Naive B cell (primary cell): ENCODE results near the gene DIPK1A. TPM values are rescaled to one million over a fixed set of nuclear protein-coding genes. Genes with fewer than 3 reads are reported as not detected.
A peak's percentile ranks its signal among the peaks of the same experiment; 100 is the strongest.

Experiments
- ATAC-seq, 2 donors: fragments of 150-1000 bp; cut with Tn5 transposase; 2 replicates each; pipeline ENCODE4 v1.10.0; 2021; ENCODE audit warnings: low read depth in 2 of 2, mild to moderate bottlenecking in 2 of 2, moderate library complexity in 2 of 2
- DNase-seq: peaks from one replicate; pipeline ENCODE4 v3.0.0; 2022
- H3K27ac Mint-ChIP-seq, 6 donors: one replicate each; pipeline ENCODE4 v1.8.0; 2020 to 2022; ENCODE audit warnings: mild to moderate bottlenecking in 6 of 6, mixed read lengths in 6 of 6, moderate library complexity in 5 of 6, inconsistent platforms in 2 of 6
- H3K27me3 Mint-ChIP-seq, 3 donors: one replicate each; pipeline ENCODE4 v1.8.0; 2021 to 2022; ENCODE audit warnings: mixed read lengths in 3 of 3, mild to moderate bottlenecking in 1 of 3
- H3K36me3 Mint-ChIP-seq, 2 donors: one replicate each; pipeline ENCODE4 v1.8.0; 2020 to 2022; ENCODE audit warnings: mixed read lengths in 2 of 2, inconsistent platforms in 1 of 2, mild to moderate bottlenecking in 1 of 2
- H3K4me1 Mint-ChIP-seq, 3 donors: one replicate each; pipeline ENCODE4 v1.8.0; 2020 to 2022; ENCODE audit warnings: mixed read lengths in 3 of 3, inconsistent platforms in 1 of 3, mild to moderate bottlenecking in 1 of 3, moderate library complexity in 1 of 3
- H3K4me3 Mint-ChIP-seq, 8 donors: one replicate each; pipeline ENCODE4 v1.8.0; 2020 to 2022; ENCODE audit warnings: mild to moderate bottlenecking in 8 of 8, mixed read lengths in 8 of 8, moderate library complexity in 8 of 8, inconsistent platforms in 2 of 8
- H3K9me3 Mint-ChIP-seq, 7 donors: one replicate each; pipeline ENCODE4 v1.8.0; 2020 to 2022; ENCODE audit warnings: mixed read lengths in 7 of 7, mild to moderate bottlenecking in 5 of 7, inconsistent platforms in 2 of 7, moderate library complexity in 1 of 7
- polyA plus RNA-seq, 6 donors: library from polyadenylated mRNA; unstranded; fragments of 300-500 nt; fragmentation: Illumina TruSeq; gene quantifications; one replicate each; pipeline ENCODE4 v1.2.3, GENCODE V29; 2021; ENCODE audit warnings: low read depth in 6 of 6

The DIPK1A gene
- polyA plus RNA-seq, 6 donors from 2014 or later: 26.0 to 57.3 (median 32.4) TPM

DNA sequence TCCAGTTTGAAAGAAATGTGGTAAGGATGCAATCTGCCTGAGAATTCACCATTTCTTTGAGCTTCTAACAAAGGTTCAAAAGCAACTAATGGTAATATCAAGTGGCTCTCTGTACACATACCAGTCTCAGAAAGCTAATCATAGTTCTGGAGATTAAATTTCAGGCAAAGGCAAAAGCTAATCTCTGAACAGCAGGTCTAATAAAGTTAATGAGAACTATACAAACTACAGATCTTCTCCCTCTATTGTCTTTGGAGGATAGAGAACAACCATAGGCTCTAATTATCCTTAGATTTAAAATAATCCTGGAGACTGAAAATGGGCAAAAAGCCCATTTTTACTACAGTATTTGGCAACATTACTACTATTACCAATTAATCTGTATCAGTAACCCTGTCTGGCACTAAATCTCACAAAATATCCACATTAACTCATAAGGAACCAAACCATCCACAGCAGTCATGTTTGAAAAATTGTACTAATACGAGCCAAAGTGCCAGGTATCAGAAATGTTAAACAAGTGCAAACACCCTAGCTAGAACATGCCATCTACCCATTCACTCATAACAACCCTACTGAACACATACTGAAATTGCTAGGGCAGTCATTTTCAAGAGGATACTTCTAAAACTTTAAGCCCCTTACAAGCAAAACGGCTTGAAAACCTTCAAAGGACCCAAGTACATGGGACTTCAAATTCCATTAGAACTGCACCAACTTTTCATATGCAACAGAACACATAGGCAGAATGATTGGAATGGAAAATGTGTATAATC lies 4.8 kb downstream of the DIPK1A start:
- H3K4me3 Mint-ChIP-seq: peak overlapping the region in 6 of 8 donors; percentile 9 to 68 (median 48)
- ATAC-seq (no peak), DNase-seq (no peak)
- H3K36me3 Mint-ChIP-seq: no peaks in the 10 kb centered on the region
- H3K9me3 Mint-ChIP-seq: no peaks in the 10 kb centered on the region
- H3K27me3 Mint-ChIP-seq: no peaks in the 10 kb centered on the region
- H3K4me1 Mint-ChIP-seq: peaks cover 50 to 79% (median 65%) of the 10 kb centered on the region in 3 donors
- peak overlapping the region in 4 of 6 donors; percentile 19 to 88 (median 60) for H3K27ac Mint-ChIP-seq

DNA sequence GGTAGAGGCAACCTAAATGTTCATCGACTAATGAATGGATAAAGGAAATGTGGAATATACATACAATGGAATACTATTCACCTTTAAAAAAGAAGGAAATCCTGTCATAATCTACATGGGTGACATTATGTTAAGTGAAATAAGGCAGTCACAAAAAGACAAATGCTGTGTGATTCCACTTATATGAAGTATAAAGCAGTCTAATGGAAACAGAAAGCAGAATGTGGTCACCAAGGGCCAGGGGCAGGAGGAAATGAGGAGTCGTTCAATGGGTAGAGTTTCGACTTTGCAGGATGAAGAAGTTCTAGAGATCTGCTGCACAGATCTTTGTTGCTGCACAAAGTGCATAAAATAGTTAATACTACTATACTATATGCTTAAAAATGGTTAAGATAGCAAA lies 7.8 kb downstream of the DIPK1A start:
- Mint-ChIP-seq H3K27me3 (no peaks in the 10 kb centered on the region), H3K9me3 (no peaks in the 10 kb centered on the region), H3K36me3 (no peaks in the 10 kb centered on the region), H3K4me1 (peaks cover 40 to 71% (median 59%) of the 10 kb centered on the region in 3 donors), H3K27ac (peak overlapping the region in 3 of 6 donors; percentile 82 to 90 (median 88)), H3K4me3 (peak overlapping the region; percentile 7 to 84 (median 46))
- DNase-seq (peak; percentile 63), ATAC-seq (peak; percentile 75 to 78)

DNA sequence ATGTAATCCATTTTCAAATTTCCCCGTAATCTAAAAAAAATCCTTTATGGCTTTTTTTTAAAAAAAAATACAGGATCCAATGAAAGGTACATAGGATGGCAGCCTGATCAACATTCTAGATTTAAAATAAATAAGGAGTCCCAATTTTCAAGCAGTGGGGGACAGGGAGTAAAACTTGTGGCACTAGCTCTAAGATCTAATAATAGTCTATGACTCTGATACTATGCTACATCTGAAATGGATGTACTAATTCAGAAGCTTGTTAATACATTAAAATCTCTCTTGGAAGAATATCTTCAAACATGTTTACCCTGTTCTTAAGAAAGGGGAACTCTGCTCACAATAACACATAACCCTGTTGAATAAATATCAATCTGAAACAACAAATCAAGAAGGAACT lies 8.5 kb downstream of the DIPK1A start:
- DNase-seq (no peak), ATAC-seq (no peak)
- Mint-ChIP-seq H3K27ac (peak overlapping the region in 4 of 6 donors; percentile 42 to 90 (median 85)), H3K9me3 (no peaks in the 10 kb centered on the region), H3K27me3 (no peaks in the 10 kb centered on the region), H3K4me1 (peaks cover 38 to 67% (median 56%) of the 10 kb centered on the region in 3 donors), H3K36me3 (peaks cover 0 to 2% of the 10 kb centered on the region in 2 donors), H3K4me3 (peak overlapping the region in 7 of 8 donors; percentile 25 to 84 (median 54))

DNA sequence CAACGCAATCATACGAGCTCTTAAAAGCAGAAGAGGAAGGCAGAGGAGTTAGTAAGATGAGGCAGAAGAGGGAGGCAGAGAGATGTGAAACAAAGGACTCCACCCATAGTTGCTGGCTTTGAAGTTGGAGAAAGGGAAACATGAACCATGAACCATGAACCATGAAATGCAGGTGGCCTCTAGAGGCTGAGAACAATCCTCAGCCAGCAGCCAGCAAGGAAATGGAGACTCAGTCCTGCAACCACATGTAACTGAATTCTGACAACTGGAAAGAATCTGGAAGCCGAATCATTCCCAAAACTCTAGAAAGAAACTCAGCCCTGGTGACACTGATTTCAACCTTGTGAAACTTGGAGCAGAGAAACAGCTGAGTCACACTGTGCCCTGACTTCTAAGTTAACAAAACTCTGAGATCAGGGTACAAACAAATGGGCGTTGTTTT lies 10.1 kb downstream of the DIPK1A start:
- H3K4me1 Mint-ChIP-seq: peaks cover 34 to 64% (median 50%) of the 10 kb centered on the region in 3 donors
- ATAC-seq (peak; percentile 93), DNase-seq (peak; percentile 75)

DNA sequence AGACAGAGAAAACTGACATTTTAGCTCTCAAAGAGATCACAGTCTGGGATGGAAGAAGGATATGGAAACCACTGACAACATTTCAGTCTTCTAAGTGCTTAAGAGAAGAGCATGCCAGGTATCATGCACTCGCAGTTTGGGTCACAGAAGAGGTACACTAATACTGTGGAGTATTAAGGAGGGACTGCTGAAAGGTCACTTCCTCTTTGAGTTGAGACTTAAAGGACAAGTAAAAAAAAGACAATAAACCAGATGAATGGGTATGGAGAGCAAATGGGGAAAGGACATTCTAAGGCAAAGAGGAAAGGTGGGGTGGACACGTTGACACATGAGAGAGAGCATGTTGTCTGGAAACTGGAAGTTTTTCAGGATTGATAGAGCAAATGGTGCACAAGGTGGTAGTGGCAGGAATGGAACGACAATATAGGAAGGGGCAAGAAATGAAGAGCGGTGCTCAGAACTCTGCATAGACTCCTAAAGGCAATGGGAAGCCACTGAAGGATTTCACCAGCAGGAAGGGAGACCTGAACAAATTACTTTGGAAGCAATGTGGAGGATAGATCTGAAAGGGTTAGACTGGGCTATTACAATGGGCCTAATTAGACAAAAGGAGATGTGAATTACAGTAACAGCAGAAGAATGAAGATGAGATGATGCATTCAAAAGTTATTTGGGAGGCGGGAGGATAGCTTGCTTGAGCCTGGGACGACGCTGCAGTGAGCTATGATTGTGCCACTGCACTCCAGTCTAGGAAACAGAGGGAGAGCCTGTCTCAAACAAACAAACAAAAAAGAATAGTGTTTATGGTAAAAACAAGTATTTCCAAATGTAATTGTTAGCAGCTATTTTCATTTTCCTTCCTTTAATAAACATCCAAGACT lies 11.1 kb downstream of the DIPK1A start:
- Mint-ChIP-seq H3K4me3 (no peak overlapping the region), H3K9me3 (no peaks in the 10 kb centered on the region), H3K27ac (no peak overlapping the region), H3K36me3 (peaks cover 0 to 5% of the 10 kb centered on the region in 2 donors), H3K4me1 (peaks cover 38 to 63% (median 50%) of the 10 kb centered on the region in 3 donors), H3K27me3 (no peaks in the 10 kb centered on the region)
- ATAC-seq: no peak
- DNase-seq: no peak

More for the DNA sequence above, 10.1 kb downstream of the DIPK1A start:
- Mint-ChIP-seq H3K4me3 (no peak overlapping the region), H3K27me3 (no peaks in the 10 kb centered on the region), H3K36me3 (peaks cover 0 to 5% of the 10 kb centered on the region in 2 donors), H3K27ac (no peak overlapping the region), H3K9me3 (no peaks in the 10 kb centered on the region)

DNA sequence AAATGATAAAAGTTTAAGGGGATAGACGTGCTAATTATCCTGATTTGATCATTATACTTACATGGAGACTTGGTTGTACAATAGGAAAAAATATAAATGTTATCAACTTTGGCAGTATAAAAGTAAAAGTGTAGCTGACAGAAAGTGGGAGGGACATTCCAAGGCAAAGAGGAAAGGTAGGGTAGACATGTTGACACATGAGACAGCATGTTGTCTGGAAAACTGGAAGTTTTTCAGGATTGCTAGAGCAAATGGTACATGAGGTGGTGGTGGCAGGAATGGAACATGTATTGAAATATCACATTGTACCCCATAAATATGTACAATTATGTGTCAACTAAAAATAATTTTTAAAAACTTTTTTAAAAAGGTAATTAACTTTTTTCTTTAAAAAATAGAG lies 13.2 kb downstream of the DIPK1A start:
- peaks cover 0 to 5% of the 10 kb centered on the region in 2 donors for H3K36me3 Mint-ChIP-seq
- DNase-seq (no peak), ATAC-seq (no peak)
- peak overlapping the region in 1 of 8 donors; percentile 18 for H3K4me3 Mint-ChIP-seq
- H3K27me3 Mint-ChIP-seq: no peaks in the 10 kb centered on the region
- no peaks in the 10 kb centered on the region for H3K9me3 Mint-ChIP-seq
- peaks cover 48 to 66% (median 58%) of the 10 kb centered on the region in 3 donors for H3K4me1 Mint-ChIP-seq
- H3K27ac Mint-ChIP-seq: peak overlapping the region in 5 of 6 donors; percentile 1 to 78 (median 19)

DNA sequence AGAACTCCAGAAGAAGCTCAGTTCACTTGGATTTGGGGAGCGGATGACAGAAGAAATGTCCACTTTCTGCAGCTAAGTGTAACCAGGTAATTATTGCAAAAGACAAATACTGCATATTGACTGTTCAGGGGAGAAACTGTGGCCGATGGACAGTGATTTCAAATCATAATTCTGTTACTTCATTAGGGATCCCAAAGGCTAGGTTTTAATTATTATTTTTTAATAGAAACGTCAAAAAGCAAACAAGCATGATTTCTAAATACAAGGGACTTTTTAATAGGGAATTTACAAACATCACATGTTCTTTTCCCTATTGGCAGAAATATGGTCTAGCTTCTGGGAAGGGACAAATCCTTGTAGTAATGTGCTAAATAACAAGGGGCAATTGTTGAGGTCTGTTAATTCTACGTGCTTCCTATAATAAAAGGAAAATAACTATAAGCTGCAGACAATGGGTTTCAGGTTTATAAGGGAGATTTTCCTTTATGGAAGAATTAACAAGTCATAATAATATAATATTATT lies 15.5 kb downstream of the DIPK1A start:
- DNase-seq (no peak), ATAC-seq (no peak)
- no peaks in the 10 kb centered on the region for H3K9me3 Mint-ChIP-seq
- peak overlapping the region; percentile 24 to 89 (median 72) for H3K4me3 Mint-ChIP-seq
- H3K36me3 Mint-ChIP-seq: peaks cover 0 to 5% of the 10 kb centered on the region in 2 donors
- peak overlapping the region; percentile 27 to 94 (median 65) for H3K27ac Mint-ChIP-seq
- no peaks in the 10 kb centered on the region for H3K27me3 Mint-ChIP-seq
- H3K4me1 Mint-ChIP-seq: peaks cover 48 to 72% (median 60%) of the 10 kb centered on the region in 3 donors

DNA sequence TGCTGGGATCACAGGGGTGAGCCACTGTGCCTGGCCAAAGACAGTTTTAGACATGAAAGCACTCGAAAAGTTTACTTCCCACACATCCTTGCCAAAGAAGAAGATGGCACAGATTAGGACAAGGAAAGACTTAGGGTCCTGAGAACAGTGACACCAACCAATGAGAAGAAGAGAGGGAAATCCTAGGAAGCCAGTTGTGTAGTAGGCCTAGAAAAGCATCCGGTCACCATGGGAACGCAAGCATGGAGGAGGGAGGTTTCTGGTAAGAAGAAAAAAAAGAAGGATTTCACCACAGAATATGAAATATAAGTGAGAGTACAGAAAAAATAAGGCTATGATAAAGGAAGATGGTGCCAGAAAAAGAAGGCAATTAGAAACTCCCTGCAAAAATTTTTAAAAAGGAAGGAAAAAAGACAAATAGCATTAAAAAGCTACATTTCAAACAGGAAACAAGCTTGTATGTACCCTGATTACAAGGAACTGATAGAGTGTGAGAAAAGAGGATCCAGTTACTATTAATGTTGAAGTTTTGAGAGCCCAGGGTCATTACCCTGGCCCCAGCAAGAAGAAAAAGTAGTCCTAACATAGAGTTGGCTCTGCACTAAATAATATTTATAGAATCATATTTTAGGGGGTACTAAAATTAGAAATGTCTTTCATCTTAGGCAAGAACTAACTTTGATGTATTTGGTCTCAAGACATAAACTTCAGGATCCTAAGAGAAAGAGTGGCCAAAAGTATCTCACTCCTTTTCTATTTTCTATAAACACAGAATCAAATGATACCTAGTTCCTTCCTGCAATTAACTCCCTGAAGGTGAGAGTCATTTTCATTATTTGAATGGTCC lies 16.1 kb downstream of the DIPK1A start:
- ATAC-seq (peak; percentile 93), DNase-seq (peak; percentile 36)
- Mint-ChIP-seq H3K4me1 (peaks cover 53 to 77% (median 67%) of the 10 kb centered on the region in 3 donors), H3K4me3 (peak overlapping the region; percentile 50 to 89 (median 75)), H3K9me3 (no peaks in the 10 kb centered on the region), H3K27me3 (no peaks in the 10 kb centered on the region), H3K36me3 (peaks cover 0 to 8% of the 10 kb centered on the region in 2 donors), H3K27ac (peak overlapping the region; percentile 63 to 94 (median 86))

DNA sequence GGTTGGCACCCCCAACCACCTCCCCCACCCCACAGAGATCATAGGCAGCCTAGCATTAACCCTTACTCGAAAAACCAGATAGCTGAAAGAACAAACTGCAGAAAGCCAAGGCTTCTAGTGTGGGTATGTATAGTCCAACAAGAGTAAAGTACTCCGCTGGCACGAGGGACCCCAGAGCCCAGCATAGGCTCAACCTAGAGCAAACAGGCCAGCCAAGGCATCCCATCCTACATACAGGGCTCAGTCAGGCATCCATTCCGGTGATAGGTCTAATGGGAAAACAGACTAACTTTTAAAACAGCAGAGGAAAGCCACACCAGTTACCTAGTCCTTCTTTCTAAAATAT lies 17.8 kb downstream of the DIPK1A start:
- H3K9me3 Mint-ChIP-seq: no peaks in the 10 kb centered on the region
- H3K27me3 Mint-ChIP-seq: no peaks in the 10 kb centered on the region

DNA sequence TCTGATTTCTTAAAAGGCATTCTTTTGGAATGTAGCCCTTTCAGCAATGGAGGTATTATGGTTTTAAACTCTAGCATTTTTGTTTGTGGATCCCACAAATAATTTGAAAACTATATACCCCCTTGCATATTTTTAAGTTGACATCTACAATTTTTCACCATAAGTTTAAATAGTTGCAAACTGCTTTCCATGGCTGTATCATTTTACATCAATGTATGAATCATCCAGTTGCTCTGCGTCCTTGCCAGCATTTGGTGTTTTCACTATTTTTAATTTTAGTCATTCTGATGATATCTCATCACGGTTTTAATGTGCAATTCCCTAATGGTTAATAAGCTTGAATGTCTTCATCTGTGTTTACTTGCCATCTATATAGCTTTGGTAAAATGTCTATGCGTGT lies 20.7 kb downstream of the DIPK1A start:
- ATAC-seq: no peak
- no peak for DNase-seq
- Mint-ChIP-seq H3K9me3 (no peaks in the 10 kb centered on the region), H3K4me1 (peaks cover 47 to 98% (median 64%) of the 10 kb centered on the region in 3 donors), H3K27ac (peak overlapping the region in 3 of 6 donors; percentile 7 to 77 (median 44)), H3K4me3 (no peak overlapping the region), H3K36me3 (peaks cover 0 to 5% of the 10 kb centered on the region in 2 donors), H3K27me3 (no peaks in the 10 kb centered on the region)

More for the DNA sequence above, 17.8 kb downstream of the DIPK1A start:
- Mint-ChIP-seq H3K4me3 (peak overlapping the region; percentile 47 to 89 (median 66)), H3K27ac (peak overlapping the region; percentile 85 to 97 (median 92)), H3K4me1 (peaks cover 56 to 90% (median 70%) of the 10 kb centered on the region in 3 donors), H3K36me3 (peaks cover 0 to 10% of the 10 kb centered on the region in 2 donors)
- ATAC-seq: no peak
- DNase-seq: no peak

DNA sequence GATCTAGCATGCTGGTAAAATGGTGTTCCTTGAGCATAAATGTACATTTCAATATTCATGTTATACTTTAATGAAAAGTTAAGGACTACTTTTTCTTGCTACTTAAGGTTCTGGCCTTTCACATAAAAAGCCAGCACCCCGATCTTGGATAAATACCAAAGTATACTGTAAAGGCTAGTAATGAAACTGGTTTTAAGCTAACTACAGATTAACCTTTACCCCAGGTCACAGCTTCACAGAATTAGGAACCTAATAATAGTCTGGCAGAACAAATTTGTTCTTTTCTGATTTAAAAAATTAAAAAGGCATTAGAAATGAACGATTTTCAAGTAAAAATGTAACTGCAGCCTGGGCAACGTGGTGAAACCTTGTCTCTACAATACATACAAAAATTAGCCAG lies 23.5 kb downstream of the DIPK1A start:
- no peak overlapping the region for H3K27ac Mint-ChIP-seq
- H3K4me1 Mint-ChIP-seq: peaks cover 38 to 97% (median 58%) of the 10 kb centered on the region in 3 donors
- H3K4me3 Mint-ChIP-seq: peak overlapping the region in 2 of 8 donors; percentile 2 to 34

DNA sequence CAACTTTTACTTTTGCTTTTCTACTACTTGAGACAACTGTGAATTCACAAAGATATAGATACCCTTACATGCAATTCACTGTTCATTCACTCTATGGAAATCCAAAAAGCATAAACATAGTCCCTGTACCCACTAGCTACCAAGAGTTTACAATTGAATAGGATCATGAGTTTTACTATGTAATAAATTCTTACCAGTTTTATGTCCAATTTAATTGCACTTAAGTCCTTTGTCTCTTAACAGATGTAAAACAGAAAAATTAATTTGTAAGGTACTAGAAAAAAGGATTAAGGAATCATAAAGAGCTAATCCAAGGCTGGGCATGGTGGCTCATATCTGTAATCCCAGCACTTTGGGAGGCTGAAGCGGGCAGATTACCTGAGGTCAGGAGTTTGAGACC lies 24.4 kb downstream of the DIPK1A start:
- H3K4me3 Mint-ChIP-seq: no peak overlapping the region
- H3K27me3 Mint-ChIP-seq: no peaks in the 10 kb centered on the region
- no peak for DNase-seq
- H3K36me3 Mint-ChIP-seq: peaks cover 0 to 5% of the 10 kb centered on the region in 2 donors
- no peak for ATAC-seq
- H3K27ac Mint-ChIP-seq: peak overlapping the region in 1 of 6 donors; percentile 41
- peaks cover 39 to 96% (median 56%) of the 10 kb centered on the region in 3 donors for H3K4me1 Mint-ChIP-seq
- no peaks in the 10 kb centered on the region for H3K9me3 Mint-ChIP-seq

More for the DNA sequence above, 23.5 kb downstream of the DIPK1A start:
- no peaks in the 10 kb centered on the region for H3K9me3 Mint-ChIP-seq
- DNase-seq (no peak), ATAC-seq (no peak)
- peaks cover 0 to 5% of the 10 kb centered on the region in 2 donors for H3K36me3 Mint-ChIP-seq
- no peaks in the 10 kb centered on the region for H3K27me3 Mint-ChIP-seq
